ENCODE data around the gene TCF7. TPM values are rescaled to one million over a fixed set of nuclear protein-coding genes. Genes with fewer than 3 reads are reported as not detected.

Gene TCF7
- total and polyA plus RNA-seq, 2 of the 13 experiments (the other 11 are each of a cell fraction or from before 2014, with no cell fraction given), result 6.3 to 6.8 TPM

- TF ChIP-seq ZNF768 (CRISPR knock-in tag; IDR thresholded peaks at IDR 0.05) (peak; percentile 74; the same call in 1 of the 2 replicates), SNAPC5 (CRISPR knock-in tag; IDR thresholded peaks at IDR 0.05; ENCODE audit: borderline replicate concordance) (peak; percentile 71; the same call in 1 of the 2 replicates), ZNF639 (CRISPR knock-in tag; conservative IDR thresholded peaks at IDR 0.05) (0 out of 2 replicates have a peak, but pooled peaks have one; percentile 35), ZNF550 (CRISPR knock-in tag; IDR thresholded peaks at IDR 0.05; ENCODE audit: borderline replicate concordance) (0 out of 2 replicates have a peak, but pooled peaks have one; percentile 60), HNRNPUL1 (IDR thresholded peaks at IDR 0.05; ENCODE audit: low read depth, low read length) (0 out of 2 replicates have a peak, but pooled peaks have one; percentile 33), HMGA1 (CRISPR knock-in tag; conservative IDR thresholded peaks at IDR 0.05) (no peak), MAFG (CRISPR knock-in tag; IDR thresholded peaks at IDR 0.05) (no peak), ZNF224 (CRISPR knock-in tag; IDR thresholded peaks at IDR 0.05) (no peak), ZNF770 (CRISPR knock-in tag; IDR thresholded peaks at IDR 0.05) (peak; percentile 67; the same call in 1 of the 2 replicates), MATR3 (CRISPR knock-in tag; IDR thresholded peaks at IDR 0.05) (no peak), BCL3 (CRISPR knock-in tag; IDR thresholded peaks at IDR 0.05) (peak; percentile 81; the same call in 1 of the 2 replicates), TEF (CRISPR knock-in tag; IDR thresholded peaks at IDR 0.05) (no peak), CEBPG (CRISPR knock-in tag; IDR thresholded peaks at IDR 0.05) (peak; percentile 54), YY1 (IDR thresholded peaks at IDR 0.05; ENCODE audit: insufficient read depth, insufficient replicate concordance, low read depth, low read length) (peak; percentile 57), STAG1 (CRISPR knock-in tag; IDR thresholded peaks at IDR 0.05) (peak; percentile 71), HNRNPH1 (optimal IDR thresholded peaks at IDR 0.05; ENCODE audit: low read depth, low read length) (no peak), ZNF580 (CRISPR knock-in tag; IDR thresholded peaks at IDR 0.05; ENCODE audit: borderline replicate concordance, low read depth) (peak; percentile 65; the same call in 1 of the 2 replicates), RFXAP (CRISPR knock-in tag; IDR thresholded peaks at IDR 0.05; ENCODE audit: borderline replicate concordance) (peak; percentile 46; the same call in 1 of the 2 replicates), PAF1 (CRISPR knock-in tag; IDR thresholded peaks at IDR 0.05) (no peak), ZNF777 (CRISPR knock-in tag; IDR thresholded peaks at IDR 0.05) (peak; percentile 25; the same call in 1 of the 2 replicates), ZBTB7B (CRISPR knock-in tag; IDR thresholded peaks at IDR 0.05) (peak; percentile 97), ZSCAN25 (CRISPR knock-in tag; IDR thresholded peaks at IDR 0.05) (peak; percentile 99), IKZF4 (CRISPR knock-in tag; IDR thresholded peaks at IDR 0.05; ENCODE audit: borderline replicate concordance, low read depth, not compliant biosample characterization) (peak; percentile 38), GATAD2A (CRISPR knock-in tag; IDR thresholded peaks at IDR 0.05) (peak; percentile 74)
Observed at GRCh38 chr5:134070725-134071613, 43.5 kb upstream of the TCF7 start (continued).

Data from HepG2 (cell line).